ENCODE measurements around the gene PYM1.

The PYM1 gene

GRCh38 chr12:55852740-55853139 is 75.0 kb downstream of the PYM1 start:
- Histone ChIP-seq H3K27me3 (ENCODE audit: low read length) (peaks cover 4% of the 10 kb centered on the region; the same call in 1 of the 2 replicates), H3K4me3 (ENCODE audit: insufficient read depth, low read length, poor library complexity, severe bottlenecking) (no peak overlapping the region), H3K27ac (ENCODE audit: low read depth, low read length) (no peak overlapping the region), H3K79me2 (ENCODE audit: insufficient read depth, low read length) (no peaks in the 10 kb centered on the region), H3K9me2 (replicated peaks; ENCODE audit: insufficient read depth, low read length) (no peaks in the 10 kb centered on the region), H2AFZ (ENCODE audit: low read depth, low read length, severe bottlenecking) (no peak overlapping the region), H3K36me3 (ENCODE audit: low read length) (no peaks in the 10 kb centered on the region), H3K9ac (ENCODE audit: low read length) (no peak overlapping the region), H3F3A (ENCODE audit: insufficient read depth) (no peaks in the 10 kb centered on the region), H4K20me1 (ENCODE audit: low read depth, low read length) (no peaks in the 10 kb centered on the region), H3K9me3 (ENCODE audit: insufficient read depth, low read length) (no peaks in the 10 kb centered on the region), H3K4me2 (ENCODE audit: low read depth, low read length, poor library complexity, severe bottlenecking) (no peak overlapping the region)
- TF ChIP-seq CTCF (IDR thresholded peaks at IDR 0.05; ENCODE audit: insufficient read depth, low read length, poor library complexity, severe bottlenecking) (no peak), EZH2phosphoT487 (conservative IDR thresholded peaks at IDR 0.05; ENCODE audit: low read length) (no peak)

Data from SU-DHL-6 (cell line).